ENCODE data around the gene TSSK2.
"Not testable (repeated sequence)": the region's sequence is repeated elsewhere in the genome, so short reads cannot be mapped to it uniquely, and the experiment has no call there.

TSSK2 gene

DNA sequence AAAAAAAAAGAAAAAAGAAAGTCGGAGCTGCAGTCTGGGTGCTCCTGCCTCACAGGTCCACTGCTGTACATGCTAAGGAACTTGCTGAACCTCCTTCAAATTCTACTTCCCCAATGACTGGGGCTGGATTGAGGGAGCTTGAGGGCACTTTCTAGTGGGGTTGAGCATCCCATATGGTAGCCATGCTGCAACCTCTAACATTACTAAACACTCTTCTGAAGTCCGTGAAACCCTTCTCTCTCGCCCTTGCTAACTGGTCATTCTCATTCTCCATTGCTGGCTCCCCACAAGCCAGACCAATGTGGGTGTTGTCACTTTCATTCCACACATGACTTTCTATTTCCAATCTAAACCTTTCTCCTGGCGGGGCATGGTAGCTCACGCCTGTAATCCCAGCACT, 12.1 kb downstream of the TSSK2 start:
- no peak for DNase-seq (ENCODE audit: low read depth)

- DNase-seq (ENCODE audit: low read depth), result no peak
These were observed 12.9 kb downstream of the TSSK2 start for GRCh38 chr22:19143967-19144400.

DNA sequence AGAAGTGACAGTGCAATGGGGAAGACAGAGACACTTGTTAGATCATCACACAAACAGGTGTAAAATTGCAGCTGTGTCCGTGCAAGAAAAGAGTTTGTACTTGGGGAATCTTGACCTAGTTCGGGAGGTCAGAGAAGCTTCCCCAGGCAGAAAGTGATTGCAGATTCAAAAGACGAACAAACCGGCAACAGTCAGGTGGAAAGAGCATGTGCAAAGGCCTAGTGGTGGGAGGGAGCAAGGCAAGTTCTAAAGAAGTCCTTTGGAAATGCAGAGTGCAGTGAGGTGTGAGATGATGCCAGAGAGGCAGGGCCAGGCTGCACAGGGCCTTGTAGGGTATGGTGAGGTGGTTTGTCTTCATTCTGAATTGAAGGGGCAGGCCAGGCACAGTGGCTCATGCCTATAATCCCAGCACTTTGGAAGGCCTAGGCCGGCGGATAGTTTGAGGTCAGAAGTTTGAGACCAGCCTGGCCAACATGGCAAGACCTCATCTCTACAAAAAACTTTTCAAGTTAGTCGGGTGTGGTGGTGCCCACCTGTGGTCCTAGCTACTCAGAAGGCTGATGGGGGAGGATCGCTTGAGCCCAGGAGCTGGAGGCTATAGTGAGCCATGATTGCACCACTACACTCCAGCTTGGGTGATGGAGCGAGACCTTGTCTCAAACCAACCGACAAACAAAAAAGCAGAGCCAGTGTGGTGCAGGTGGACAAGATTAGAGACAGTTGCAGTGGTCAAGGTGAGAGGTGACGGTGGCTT, 15.3 kb downstream of the TSSK2 start:
- DNase-seq (ENCODE audit: low read depth), result no peak

DNA sequence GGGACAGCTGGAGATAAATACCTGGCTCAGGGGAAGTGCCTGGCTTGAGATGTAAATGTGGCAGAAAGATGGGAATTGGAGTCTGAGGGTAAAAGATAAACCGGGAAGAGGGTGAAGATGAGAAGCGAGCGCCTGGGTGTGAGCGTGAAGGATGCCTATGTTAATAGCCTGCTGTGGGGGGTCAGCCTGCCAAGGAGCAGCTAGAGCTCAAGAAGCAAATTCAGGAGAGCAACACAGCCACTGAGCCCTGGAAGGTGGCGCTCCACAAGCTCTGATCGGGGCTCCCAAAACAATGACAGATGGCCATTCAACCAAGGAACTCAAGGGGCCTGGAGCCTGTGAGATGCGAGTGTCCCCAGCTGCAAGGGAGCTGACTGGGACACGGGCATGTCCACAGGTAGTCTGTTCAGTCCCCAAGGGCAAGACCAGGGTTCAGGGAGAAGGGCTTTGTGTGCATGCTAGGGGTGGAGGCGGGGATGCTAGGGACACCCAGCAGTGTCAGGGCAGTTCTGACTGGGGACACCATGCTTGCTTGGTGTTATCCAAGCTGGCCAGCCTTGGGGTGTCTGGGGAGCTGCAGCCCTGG, 16.2 kb downstream of the TSSK2 start:
- DNase-seq (ENCODE audit: low read depth), result no peak

- DNase-seq (ENCODE audit: low read depth), result no peak
These were observed 17.4 kb downstream of the TSSK2 start for GRCh38 chr22:19148417-19149046.

GRCh38 chr22:19149047-19149883, 18.2 kb downstream of the TSSK2 start:
- DNase-seq (ENCODE audit: low read depth), result no peak

- DNase-seq (ENCODE audit: low read depth), result no peak
These were observed 18.9 kb downstream of the TSSK2 start, which contains the start of gene GSC2 for GRCh38 chr22:19149991-19150390. TSS of gene GSC2 (minus strand) at chr22:19150292. CDS start at chr22:19150283, 9 bp downstream.

GRCh38 chr22:19150482-19151328, 19.6 kb downstream of the TSSK2 start:
- no peak for DNase-seq (ENCODE audit: low read depth)

DNA sequence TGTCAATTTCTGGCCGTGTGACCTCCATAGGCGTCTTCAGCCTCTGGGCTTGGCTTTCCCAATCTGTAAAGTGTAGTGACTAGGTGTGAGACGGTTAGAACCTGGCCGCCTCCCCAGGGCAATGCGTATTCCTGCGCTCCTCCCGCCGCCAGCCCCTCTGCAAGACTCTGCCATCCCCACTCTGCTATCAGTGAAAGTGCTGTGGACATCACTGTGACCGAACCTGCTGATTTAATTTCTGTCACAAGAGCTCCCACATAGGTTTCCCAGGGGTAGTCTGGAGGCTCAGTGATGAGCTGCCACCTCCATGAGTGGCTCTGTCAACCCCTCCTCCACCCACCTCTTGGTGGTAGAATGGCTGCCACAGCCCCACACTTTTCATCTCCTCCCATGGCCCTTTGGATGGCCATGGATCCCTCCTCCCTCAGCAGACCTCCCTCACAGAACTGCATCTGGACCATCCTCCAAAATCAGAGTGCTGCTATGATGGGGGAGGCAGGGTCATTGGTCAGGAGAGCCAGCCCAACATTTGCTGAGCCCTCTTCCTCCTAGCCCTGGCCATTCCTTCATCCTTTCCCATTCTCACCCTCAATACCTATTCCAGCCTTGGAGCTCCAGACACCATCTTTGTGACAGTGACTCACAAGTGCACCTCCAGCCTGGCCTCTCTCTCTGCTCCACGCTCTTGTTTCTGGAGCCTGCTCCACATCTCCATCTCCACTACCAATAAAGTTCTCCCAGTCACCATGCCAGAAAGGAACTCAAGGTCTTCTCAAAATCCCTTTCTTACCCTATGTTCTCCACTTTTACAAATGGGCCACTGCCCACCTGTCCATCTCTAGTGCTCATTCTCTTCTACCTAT, 20.5 kb downstream of the TSSK2 start:
- DNase-seq (ENCODE audit: low read depth), result no peak

DNA sequence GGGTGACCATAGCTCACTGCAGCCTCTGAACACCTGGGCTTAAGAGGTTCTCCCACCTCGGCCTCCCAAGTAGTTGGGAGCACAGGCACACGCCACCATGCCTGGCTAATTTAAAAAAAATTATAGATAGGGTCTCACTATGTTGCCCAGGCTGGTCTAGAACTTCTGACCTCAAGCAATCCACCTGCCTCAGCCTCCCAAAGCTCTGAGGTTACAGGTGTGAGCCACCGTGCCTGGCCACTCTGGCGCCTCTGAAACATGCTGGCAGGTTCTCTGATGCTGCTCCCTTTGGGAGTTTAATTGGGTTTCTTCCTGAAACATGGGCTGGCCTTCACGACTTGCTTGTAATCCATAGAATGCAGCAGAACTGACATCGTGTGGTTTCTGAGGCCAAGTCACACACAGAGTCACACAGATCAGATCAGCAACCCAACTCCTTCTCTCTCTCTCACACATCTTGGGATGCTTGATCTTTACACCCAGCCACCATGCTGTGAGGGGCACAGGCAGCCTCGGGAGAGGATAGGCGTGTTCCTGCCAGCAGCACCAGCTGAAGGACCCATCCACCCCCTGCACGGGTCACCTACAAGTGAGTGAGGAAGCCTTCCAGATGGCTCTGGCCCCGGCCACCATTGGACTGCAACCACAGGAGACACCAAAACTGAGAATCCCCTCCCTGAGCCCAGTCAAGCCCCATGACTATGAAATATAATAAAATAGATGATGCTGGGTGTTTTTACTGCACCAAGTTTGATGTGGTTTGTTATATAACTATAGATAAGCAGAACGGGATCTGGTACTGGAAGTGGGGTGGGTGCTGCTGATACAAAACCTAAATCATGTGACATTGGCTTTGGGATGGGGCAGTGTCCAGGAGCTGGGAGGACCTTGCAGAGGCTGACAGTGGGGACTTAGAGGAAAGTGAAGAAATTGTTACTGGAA, 22.1 kb downstream of the TSSK2 start:
- DNase-seq (ENCODE audit: low read depth), result no peak

- DNase-seq (ENCODE audit: low read depth), result not testable (repeated sequence)
These were observed 25.0 kb downstream of the TSSK2 start for GRCh38 chr22:19156109-19156508.

- DNase-seq (ENCODE audit: low read depth), result not testable (repeated sequence)
These were observed 27.5 kb downstream of the TSSK2 start for GRCh38 chr22:19158649-19159048.

GRCh38 chr22:19164425-19164824, 33.3 kb downstream of the TSSK2 start:
- DNase-seq (ENCODE audit: low read depth), result no peak

GRCh38 chr22:19166421-19166820, 35.3 kb downstream of the TSSK2 start:
- no peak for DNase-seq (ENCODE audit: low read depth)

- DNase-seq (ENCODE audit: low read depth), result no peak
These were observed 36.2 kb downstream of the TSSK2 start for GRCh38 chr22:19167106-19167869.

DNA sequence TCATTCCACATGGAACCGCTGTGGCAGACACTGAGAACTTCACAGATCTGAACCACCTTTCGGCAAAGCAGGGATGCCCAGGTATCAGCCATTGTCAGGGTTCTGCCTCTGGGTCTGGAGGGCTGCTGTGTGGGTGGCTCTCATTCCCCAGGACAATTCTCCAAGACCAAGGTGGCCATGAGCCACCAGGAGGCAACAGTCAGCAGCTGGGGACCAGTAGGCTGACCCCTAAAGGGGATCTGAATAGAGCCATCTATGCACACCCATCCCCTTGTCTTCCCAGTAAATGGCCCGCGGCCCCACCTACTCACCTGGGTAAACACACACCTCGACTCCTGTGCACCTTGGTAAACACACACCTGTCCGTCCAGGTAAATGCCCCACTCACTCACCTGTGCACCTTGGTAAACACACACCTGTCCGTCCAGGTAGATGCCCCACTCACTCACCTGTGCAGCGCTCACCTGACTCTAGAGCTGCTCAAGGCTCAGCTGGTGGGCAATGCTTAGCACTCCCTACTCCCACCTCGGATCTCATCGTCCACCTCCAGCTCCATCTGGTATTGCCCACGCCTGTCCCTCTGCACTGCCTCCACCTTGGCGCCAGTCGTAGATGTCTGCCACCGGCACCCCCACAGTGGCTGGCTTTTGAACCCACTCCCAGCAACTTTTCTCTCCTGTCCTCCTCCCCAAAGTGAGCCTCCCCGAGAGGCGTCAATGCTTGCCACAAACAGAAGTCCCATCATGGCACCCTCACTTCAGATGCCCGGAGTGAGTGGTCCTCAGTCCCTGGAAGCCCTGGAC, 37.2 kb downstream of the TSSK2 start:
- no peak for DNase-seq (ENCODE audit: low read depth)

All from stimulated activated CD8-positive, alpha-beta memory T cell treated with anti-CD3 and anti-CD28 coated beads, Interleukin-12 subunit alpha, Interleukin-12 subunit beta, amount 100 ng/mL, for 4 hours (primary cell).